IPS-NIHi7 (cell line): ENCODE results near the gene DHRS1.

Experiments used
- DNase-seq: peaks from one replicate; pipeline ENCODE4 v3.0.0; 2012; ENCODE audit warnings: mixed read lengths; ENCODE audit errors: extremely low spot score

Gene DHRS1

GRCh38 chr14:24299255-24300191, at the start of gene DHRS1, which contains the start of gene NOP9:
TSS of gene DHRS1 (minus strand) at chr14:24299780. CDS start at chr14:24299106, 674 bp downstream.
TSS of gene NOP9 (plus strand) at chr14:24299850. CDS start at chr14:24299955, 105 bp downstream.
- peak; percentile 94 for DNase-seq

GRCh38 chr14:24348186-24348585, 48.6 kb upstream of the DHRS1 start:
- no peak for DNase-seq

GRCh38 chr14:24347134-24347533, 47.6 kb upstream of the DHRS1 start:
- no peak for DNase-seq

GRCh38 chr14:24343795-24344660, 44.4 kb upstream of the DHRS1 start:
- DNase-seq: no peak

GRCh38 chr14:24342889-24343288, 43.3 kb upstream of the DHRS1 start:
- DNase-seq: no peak

GRCh38 chr14:24340606-24341005, 41.0 kb upstream of the DHRS1 start:
- no peak for DNase-seq

- DNase-seq: peak; percentile 60
Observed at GRCh38 chr14:24339284-24340151, 39.9 kb upstream of the DHRS1 start, which contains the start of gene RIPK3. TSS of gene RIPK3 (minus strand) at chr14:24339991. CDS start at chr14:24339826, 165 bp downstream.

GRCh38 chr14:24338843-24339242, 39.3 kb upstream of the DHRS1 start:
- DNase-seq: no peak

GRCh38 chr14:24337824-24338175, 38.2 kb upstream of the DHRS1 start:
- DNase-seq: no peak

- DNase-seq: no peak
Observed at GRCh38 chr14:24337144-24337823, 37.7 kb upstream of the DHRS1 start.

- DNase-seq: no peak
Observed at GRCh38 chr14:24335461-24336171, 36.0 kb upstream of the DHRS1 start.

GRCh38 chr14:24334431-24335291, 35.1 kb upstream of the DHRS1 start, which contains the start of gene ADCY4:
TSS of gene ADCY4 (minus strand) at chr14:24335071. CDS start at chr14:24334652, 419 bp downstream.
- DNase-seq: peak; percentile 53

GRCh38 chr14:24332268-24332993, 32.9 kb upstream of the DHRS1 start:
- peak; percentile 85 for DNase-seq

GRCh38 chr14:24331731-24332267, 32.2 kb upstream of the DHRS1 start:
- no peak for DNase-seq

- DNase-seq: no peak
Observed at GRCh38 chr14:24330973-24331674, 31.5 kb upstream of the DHRS1 start.

- no peak for DNase-seq
Observed at GRCh38 chr14:24329736-24330135, 30.2 kb upstream of the DHRS1 start.

GRCh38 chr14:24329073-24329663, 29.6 kb upstream of the DHRS1 start:
- no peak for DNase-seq
